WERI-Rb-1 (cell line): ENCODE results near the gene TMEM175.

Experiments used
- DNase-seq: peaks from one replicate; pipeline ENCODE4 v3.0.0-alpha.2; 2020
- H3K27ac ChIP-seq: fragments of 250-450 bp; sonication (Bioruptor Pico); 2 replicates; pipeline ENCODE4 v1.5.1; 2020; ENCODE audit warnings: mild to moderate bottlenecking, moderate library complexity
- H3K27me3 ChIP-seq: fragments of 250-450 bp; sonication (Bioruptor Pico); 2 replicates; pipeline ENCODE4 v1.5.1; 2021; ENCODE audit warnings: mild to moderate bottlenecking, low read depth, moderate library complexity; ENCODE audit not compliant: insufficient read depth, severe bottlenecking
- H3K36me3 ChIP-seq: fragments of 250-450 bp; sonication (Bioruptor Pico); 2 replicates; pipeline ENCODE4 v1.5.1; 2020; ENCODE audit warnings: mild to moderate bottlenecking, moderate library complexity
- H3K4me3 ChIP-seq: 2 replicates; pipeline ENCODE4 v1.5.1; 2011; ENCODE audit warnings: low read depth, mild to moderate bottlenecking, control low read depth, low read length
- H3K9me3 ChIP-seq: fragments of 250-450 bp; sonication (Bioruptor Pico); 2 replicates; pipeline ENCODE4 v1.5.1; 2021; ENCODE audit warnings: mild to moderate bottlenecking, moderate library complexity; ENCODE audit not compliant: severe bottlenecking
- CTCF ChIP-seq: IDR thresholded peaks from 2 replicates; pipeline ENCODE4 v1.5.1; 2011; ENCODE audit warnings: low read depth, mild to moderate bottlenecking, control low read depth, inconsistent platforms, low read length

Gene TMEM175

DNA sequence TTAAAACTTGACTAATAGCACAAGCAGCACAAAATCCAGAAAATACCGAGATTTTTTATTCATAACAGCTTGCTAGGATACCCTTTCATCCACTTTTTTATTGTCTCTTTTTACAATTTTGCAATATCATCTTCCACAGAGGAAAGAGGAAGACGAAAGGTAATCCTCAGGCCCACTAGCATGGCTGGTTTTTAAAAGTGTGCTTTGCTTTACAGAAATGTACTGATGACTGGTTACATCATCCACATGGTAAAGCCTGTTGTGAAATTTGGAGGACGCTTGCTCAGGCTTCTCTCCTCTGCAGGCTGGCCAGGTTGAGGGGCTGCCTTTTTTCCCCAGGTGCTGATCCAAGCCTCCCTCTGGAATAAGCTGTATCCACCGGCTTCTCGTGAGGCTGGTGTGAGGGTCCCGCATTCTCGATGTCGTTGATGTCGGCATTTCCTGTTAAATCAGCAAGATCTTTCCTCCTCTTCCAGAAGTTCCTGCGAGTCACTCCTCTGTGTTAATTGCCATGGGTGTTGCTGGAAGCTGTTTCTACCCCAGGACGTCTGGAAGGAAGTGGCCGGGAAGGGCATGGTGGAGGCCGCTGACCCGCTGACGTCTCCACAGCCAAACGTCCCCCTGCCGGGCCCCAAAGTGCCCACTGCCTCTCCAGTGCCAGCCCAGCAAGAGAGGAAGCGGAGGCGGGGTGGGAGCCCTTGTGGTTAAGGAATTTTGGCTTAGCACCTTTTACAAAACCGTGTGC lies 46.9 kb downstream of the TMEM175 start:
- TF ChIP-seq CTCF = no peak
- DNase-seq = no peak

GRCh38 chr4:982291-982690 lies 50.0 kb downstream of the TMEM175 start:
- no peak for DNase-seq
- Histone ChIP-seq H3K27ac (no peak overlapping the region; the same call in 1 of the 2 replicates), H3K9me3 (no peaks in the 10 kb centered on the region), H3K27me3 (no peaks in the 10 kb centered on the region), H3K36me3 (no peaks in the 10 kb centered on the region), H3K4me3 (no peak overlapping the region)
- no peak for TF ChIP-seq CTCF

More for the DNA sequence above, 46.9 kb downstream of the TMEM175 start:
- no peaks in the 10 kb centered on the region for H3K27me3 ChIP-seq
- H3K27ac ChIP-seq = no peak overlapping the region
- peaks cover 7% of the 10 kb centered on the region for H3K9me3 ChIP-seq
- no peaks in the 10 kb centered on the region for H3K36me3 ChIP-seq
- H3K4me3 ChIP-seq = no peak overlapping the region

DNA sequence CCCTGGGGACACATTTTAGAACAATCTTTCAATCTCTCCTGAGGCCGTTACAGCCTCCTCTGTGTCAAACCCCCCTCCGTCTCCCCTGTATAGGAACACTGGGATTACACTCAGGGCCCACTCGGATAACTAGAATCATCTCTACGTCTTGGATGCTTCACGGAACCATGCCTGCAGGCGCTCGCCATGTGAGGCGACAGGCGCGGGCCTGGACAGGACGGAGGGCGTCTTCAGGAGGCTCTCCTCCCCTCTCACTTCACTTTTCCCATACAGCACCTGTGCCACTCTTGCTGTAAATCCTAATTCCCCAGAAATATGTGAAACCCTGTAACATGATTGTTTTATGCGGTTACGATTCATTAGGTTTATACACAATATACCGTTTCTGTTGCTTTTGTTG lies 50.6 kb downstream of the TMEM175 start:
- Histone ChIP-seq H3K9me3 (no peaks in the 10 kb centered on the region), H3K27ac (peak overlapping the region; percentile 41), H3K4me3 (no peak overlapping the region), H3K27me3 (no peaks in the 10 kb centered on the region), H3K36me3 (no peaks in the 10 kb centered on the region)
- no peak for TF ChIP-seq CTCF
- no peak for DNase-seq

DNA sequence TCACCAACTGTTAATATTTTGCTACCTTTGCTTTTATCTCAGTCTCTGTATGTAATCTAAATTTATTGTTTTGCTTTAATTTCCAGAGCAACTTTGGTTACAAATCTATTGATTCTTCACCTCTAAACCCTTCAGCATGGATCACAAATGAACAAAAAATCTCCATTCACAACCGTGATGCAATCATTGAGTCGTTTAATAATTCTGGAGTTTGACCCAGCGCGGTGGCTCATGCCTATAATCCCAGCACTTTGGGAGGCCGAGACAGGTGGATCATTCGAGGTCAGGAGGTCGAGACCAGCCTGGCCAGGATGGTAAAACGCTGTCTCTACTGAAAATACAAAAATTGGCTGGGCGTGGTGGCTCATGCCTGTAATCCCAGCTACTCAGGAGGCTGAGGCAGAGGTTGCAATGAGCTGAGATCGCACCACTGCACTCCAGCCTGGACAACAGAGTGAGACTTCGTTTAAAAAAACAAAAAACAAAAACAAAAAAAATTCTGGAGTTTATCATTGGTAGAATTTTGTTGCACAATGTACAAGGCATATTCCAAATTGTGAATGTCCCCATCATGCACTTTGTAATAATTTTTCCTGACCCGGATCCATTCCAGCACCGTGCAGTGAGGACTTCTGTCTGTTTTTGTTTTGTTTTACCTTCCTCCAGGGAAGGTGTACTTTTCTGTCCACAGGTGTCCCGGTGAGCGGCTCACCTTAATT lies 52.2 kb downstream of the TMEM175 start:
- Histone ChIP-seq H3K27me3 (no peaks in the 10 kb centered on the region), H3K4me3 (peak overlapping the region; percentile 42), H3K9me3 (no peaks in the 10 kb centered on the region), H3K27ac (peak overlapping the region; percentile 53), H3K36me3 (peaks cover 2% of the 10 kb centered on the region; the same call in 1 of the 2 replicates)
- no peak for TF ChIP-seq CTCF
- no peak for DNase-seq

DNA sequence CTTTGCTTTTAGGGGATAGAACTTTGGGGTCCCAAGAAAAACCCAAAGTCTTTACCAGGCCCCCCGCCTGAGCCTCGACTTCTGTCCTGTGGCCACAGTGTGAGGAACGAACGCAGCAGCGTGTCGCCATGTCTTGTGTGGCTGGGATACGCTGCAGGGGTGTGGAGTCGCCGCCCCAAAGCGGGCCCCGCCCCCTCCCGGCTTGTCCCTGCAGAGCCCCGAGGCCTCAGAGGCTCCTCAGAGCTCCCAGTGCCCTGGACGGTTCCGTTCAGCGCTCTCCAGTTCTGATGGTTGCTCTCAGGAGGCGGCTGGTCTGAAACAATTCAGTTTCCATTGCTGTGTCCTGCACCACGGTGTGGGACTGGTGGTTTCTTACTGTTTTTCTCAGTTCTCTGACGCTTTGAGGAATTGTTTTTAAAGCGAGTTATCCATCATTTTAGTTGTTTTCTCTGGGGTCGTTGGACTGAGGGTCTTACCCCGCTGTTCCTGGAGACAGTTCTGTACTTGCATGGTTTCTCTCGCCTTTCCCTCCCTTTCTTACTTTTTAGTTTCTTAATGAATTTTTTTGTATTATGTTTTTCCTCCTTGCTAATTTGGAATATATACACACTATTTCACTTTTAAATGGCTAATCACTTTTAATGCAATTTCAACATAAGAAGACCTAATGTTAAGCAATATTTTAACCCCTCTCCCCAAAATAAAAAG lies 53.0 kb downstream of the TMEM175 start:
- peak; percentile 91 for DNase-seq

More for the DNA sequence above, 53.0 kb downstream of the TMEM175 start:
- Histone ChIP-seq H3K36me3 (peaks cover 8% of the 10 kb centered on the region; the same call in 1 of the 2 replicates), H3K9me3 (no peaks in the 10 kb centered on the region), H3K27ac (peak overlapping the region; percentile 53), H3K27me3 (no peaks in the 10 kb centered on the region), H3K4me3 (peak overlapping the region; percentile 42)
- TF ChIP-seq CTCF = no peak
